ENCODE measurements around the gene PTGES3. TPM values are rescaled to one million over a fixed set of nuclear protein-coding genes. Genes with fewer than 3 reads are reported as not detected.

PTGES3 gene
- total and polyA plus RNA-seq, 2 of the 8 experiments (the other 6 are each of a cell fraction or from before 2014, with no cell fraction given): 111 to 464 TPM

DNA sequence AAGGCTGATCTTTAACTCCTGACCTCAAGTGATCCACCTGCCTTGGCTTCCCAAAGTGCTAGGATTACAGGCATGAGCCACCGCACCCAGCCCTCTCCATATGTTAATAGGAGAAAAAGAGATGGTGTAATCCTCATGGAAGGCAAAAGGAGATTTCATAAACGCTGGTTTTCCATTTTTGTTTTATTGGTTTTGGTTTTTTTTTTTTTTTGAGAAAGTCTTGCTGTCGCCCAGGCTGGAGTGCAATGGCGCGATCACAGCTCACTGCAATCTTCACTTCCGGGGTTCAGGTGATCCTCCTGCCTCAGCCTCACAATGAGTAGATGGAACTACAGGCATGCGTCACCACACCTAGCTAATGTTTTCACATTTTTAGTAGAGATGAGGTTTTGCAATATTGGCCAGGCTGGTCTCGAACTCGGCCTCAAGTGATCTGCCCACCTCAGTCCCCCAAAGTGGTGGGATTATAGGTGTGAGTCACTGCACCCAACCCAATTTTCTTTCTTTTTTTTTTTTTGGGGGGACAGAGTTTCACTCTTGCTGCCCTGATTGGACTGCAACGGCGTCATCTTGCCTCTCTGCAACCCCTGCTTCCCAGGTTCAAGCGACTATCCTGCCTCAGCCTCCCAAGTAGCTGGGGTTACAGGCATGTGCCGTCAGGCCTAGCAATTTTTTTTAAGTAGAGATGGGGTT lies 8.1 kb downstream of the PTGES3 start:
- Histone ChIP-seq H3K79me1 (ENCODE audit: low read depth, low read length) (peaks cover 3% of the 10 kb centered on the region; the same call in 1 of the 2 replicates), H3K36me3 (ENCODE audit: control insufficient read depth in 2 of 4, insufficient read depth in 4 of 4, low read length in 3 of 4) (peaks cover 0 to 31% (median 3%) of the 10 kb centered on the region in 4 experiments; a peak in 3 of 8 replicates), H2BK12ac (ENCODE audit: low read depth, low read length) (no peak overlapping the region), H4K8ac (ENCODE audit: extremely low read depth, insufficient read depth, low read length) (no peak overlapping the region), H3K23ac (ENCODE audit: insufficient read length) (no peak overlapping the region), H3K27ac (ENCODE audit: low read depth, low read length) (no peak overlapping the region), H3K4me3 (ENCODE audit: extremely low read depth in 1 of 4, insufficient read depth in 2 of 4, low read depth in 3 of 4, low read length in 4 of 4) (no peak overlapping the region), H3K79me2 (ENCODE audit: control insufficient read depth in 1 of 2, insufficient read depth in 2 of 2, low read length in 2 of 2) (peaks cover 81 to 99% of the 10 kb centered on the region in 2 experiments), H2AK5ac (ENCODE audit: low read depth, low read length) (no peak overlapping the region), H2BK20ac (ENCODE audit: low read length) (no peak overlapping the region), H3K14ac (ENCODE audit: insufficient read length) (no peak overlapping the region), H3K27me3 (replicated peaks in 1 of 4; ENCODE audit: control insufficient read depth in 3 of 4, extremely low read depth in 1 of 4, insufficient read depth in 3 of 4, low read length in 3 of 4) (no peaks in the 10 kb centered on the region), H3K4me2 (ENCODE audit: insufficient read depth in 1 of 2, low read depth in 2 of 2, low read length in 2 of 2) (no peak overlapping the region), H3K9me3 (ENCODE audit: insufficient read depth in 2 of 2, low read depth in 1 of 2, low read length in 1 of 2) (no peaks in the 10 kb centered on the region), H2AFZ (ENCODE audit: low read length) (no peak overlapping the region), H3K18ac (ENCODE audit: extremely low read depth, low read length) (no peak overlapping the region), H4K20me1 (replicated peaks in 1 of 2; ENCODE audit: control insufficient read depth in 1 of 2, insufficient read depth in 2 of 2, low read length in 2 of 2) (peaks cover 34 to 38% of the 10 kb centered on the region in 2 experiments), H2BK15ac (ENCODE audit: low read length) (no peak overlapping the region), H3K56ac (replicated peaks; ENCODE audit: insufficient read length, low read depth, low read length) (no peak overlapping the region), H3K4ac (replicated peaks; ENCODE audit: insufficient read length, low read depth, low read length) (no peak overlapping the region), H3K9ac (replicated peaks in 1 of 4; ENCODE audit: extremely low read depth in 1 of 4, low read depth in 3 of 4, low read length in 3 of 4) (no peak overlapping the region), H4K91ac (replicated peaks; ENCODE audit: insufficient read length, low read length) (no peak overlapping the region), H2BK120ac (replicated peaks; ENCODE audit: low read depth, low read length) (no peak overlapping the region), H2BK5ac (ENCODE audit: low read depth, low read length) (no peak overlapping the region), H3K23me2 (ENCODE audit: low read depth, low read length) (no peaks in the 10 kb centered on the region), H3K4me1 (replicated peaks in 1 of 4; ENCODE audit: control insufficient read depth in 3 of 4, insufficient read depth in 4 of 4, low read length in 3 of 4) (peaks cover 0 to 3% (median 0%) of the 10 kb centered on the region in 4 experiments; a peak in 3 of 7 replicates), H4K5ac (ENCODE audit: insufficient read length, low read depth, low read length) (no peak overlapping the region)
- FAIRE-seq (no peak), DNase-seq (ENCODE audit: low read depth in 1 of 2, low spot score in 2 of 2) (no peak)
- ChIA-PET POLR2A (ENCODE audit: partially characterized antibody) (interaction anchor here (0.6 to 52.4 kb wide), 9 partner anchors 8 to 399 kb away, joined by 3 to 1406 read pairs (median 5); partner anchors contain the start of genes NACA, NEMP1, PRIM1 and PTGES3), CTCF (ENCODE audit: partially characterized antibody) (interaction anchor here (1.1 kb wide), 1 partner anchor 47 kb away, joined by 3 read pairs; no protein-coding TSS in a partner anchor)
- 92% methylated on average over 13 of the region's 13 CpGs; no CpG with 5 or more reads in 1 of the 2 experiments for WGBS, 2 experiments (ENCODE audit: extremely low coverage in 1 of 2, insufficient coverage in 1 of 2, insufficient read length in 1 of 2, insufficient replicate concordance in 2 of 2, low coverage in 1 of 2, low lambda C conversion rate in 2 of 2, missing lambda C conversion rate in 1 of 2)
- TF ChIP-seq TBP (IDR thresholded peaks at IDR 0.05; ENCODE audit: low read depth, low read length): no peak
- no peak for TF ChIP-seq CEBPB (IDR thresholded peaks at IDR 0.05; ENCODE audit: low read depth, low read length)
